ENCODE results near the gene CSTF3.

CSTF3 gene

GRCh38 chr11:33040033-33040861 is 121.0 kb downstream of the CSTF3 start:
- peak; percentile 77 for DNase-seq

GRCh38 chr11:33039274-33040032 is 121.8 kb downstream of the CSTF3 start, which contains the start of gene TCP11L1:
TSS of gene TCP11L1 (plus strand) at chr11:33039572. CDS start at chr11:33043774, 4,202 bp downstream.
- peak; percentile 92 for DNase-seq

- DNase-seq, result no peak
Observed at GRCh38 chr11:33035011-33035410, 126.3 kb downstream of the CSTF3 start.
